H1 (cell line): ENCODE results near the gene ELP5. TPM values are rescaled to one million over a fixed set of nuclear protein-coding genes. Genes with fewer than 3 reads are reported as not detected.

Experiments
- BCL11A ChIP-seq, 2 experiments: IDR thresholded peaks; one replicate each; pipeline ENCODE4 v1.6.1; 2011; ENCODE audit warnings: low read depth in 2 of 2, low read length in 2 of 2, mild to moderate bottlenecking in 2 of 2
- KDM4A ChIP-seq: IDR thresholded peaks from one replicate; pipeline ENCODE4 v1.7.1; 2012; ENCODE audit warnings: low read depth, mild to moderate bottlenecking, moderate library complexity, low read length, inconsistent platforms; ENCODE audit not compliant: severe bottlenecking
- KDM5A ChIP-seq: fragments of 200-600 bp; IDR thresholded peaks from 2 replicates; pipeline ENCODE4 v1.7.1; 2012; ENCODE audit warnings: mild to moderate bottlenecking, low read length, inconsistent platforms, mixed read lengths
- NRF1 ChIP-seq: IDR thresholded peaks from 2 replicates; pipeline ENCODE4 v1.6.1; 2011; ENCODE audit warnings: mild to moderate bottlenecking, low read depth, low read length, improper control_type of control experiment
- POLR2AphosphoS5 ChIP-seq: IDR thresholded peaks from 2 replicates; pipeline ENCODE4 v1.6.1; 2011; ENCODE audit warnings: low read depth, low read length
- polyA plus RNA-seq, 7 experiments: library from polyadenylated mRNA; depleted of rRNA in 3 of 7; stranded (reverse) in 5 of 7; unstranded in 2 of 7; fragments of >200 nt in 5 of 7; fragments of 200-250 nt in 2 of 7; gene quantifications; 1 replicate in 5 of 7; 2 replicates in 1 of 7; 4 replicates in 1 of 7; pipeline versions ENCODE4 v1.2.1 to v1.2.3, GENCODE V29; 2011 to 2013; ENCODE audit warnings: missing spikeins in 2 of 7, mixed read lengths in 2 of 7
- total RNA-seq: library from RNA; stranded (reverse); fragmentation: NEBNext Ultra II Directional; extraction: Animal tissue kit (Norgen Biotek cat#: 25700); gene quantifications from 2 replicates; pipeline ENCODE4 v1.2.1, GENCODE V29; 2021
- TF ChIP-seq, protein P1 (sequence below): fragments of 300-600 bp; sonication (generic); IDR thresholded peaks from 2 replicates; pipeline ENCODE4 v1.7.1; 2012; ENCODE audit warnings: low read length, moderate library complexity, mild to moderate bottlenecking, inconsistent platforms; ENCODE audit not compliant: insufficient replicate concordance
- TF ChIP-seq, protein P2 (sequence below): IDR thresholded peaks from 2 replicates; pipeline ENCODE4 v1.6.1; 2011; ENCODE audit warnings: low read length, improper control_type of control experiment

The ELP5 gene
- total and polyA plus RNA-seq, 2 of the 8 experiments (the other 6 are each of a cell fraction or from before 2014, with no cell fraction given): 75.4 to 107 TPM

DNA sequence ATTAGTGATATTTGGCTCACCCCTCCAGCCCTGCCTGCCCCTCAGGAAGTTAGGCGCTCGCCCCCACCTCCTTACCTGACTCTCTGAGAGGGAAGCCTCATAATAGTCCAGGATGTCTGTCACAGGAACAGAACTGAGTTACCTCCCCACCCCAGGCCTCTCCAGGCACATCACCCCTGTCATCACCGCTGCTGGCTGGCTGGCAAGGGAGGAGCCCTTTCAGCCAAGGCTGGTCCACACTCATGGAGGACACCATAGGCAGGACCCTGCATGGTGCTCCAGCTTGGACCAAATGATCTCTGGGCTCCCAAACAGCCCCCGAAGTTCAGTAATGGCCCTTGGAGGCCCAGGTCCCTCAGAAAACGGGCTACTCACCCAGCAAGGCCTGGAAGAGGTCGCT is 33.8 kb upstream of the ELP5 start (continued):
- TF ChIP-seq, protein P1, sequence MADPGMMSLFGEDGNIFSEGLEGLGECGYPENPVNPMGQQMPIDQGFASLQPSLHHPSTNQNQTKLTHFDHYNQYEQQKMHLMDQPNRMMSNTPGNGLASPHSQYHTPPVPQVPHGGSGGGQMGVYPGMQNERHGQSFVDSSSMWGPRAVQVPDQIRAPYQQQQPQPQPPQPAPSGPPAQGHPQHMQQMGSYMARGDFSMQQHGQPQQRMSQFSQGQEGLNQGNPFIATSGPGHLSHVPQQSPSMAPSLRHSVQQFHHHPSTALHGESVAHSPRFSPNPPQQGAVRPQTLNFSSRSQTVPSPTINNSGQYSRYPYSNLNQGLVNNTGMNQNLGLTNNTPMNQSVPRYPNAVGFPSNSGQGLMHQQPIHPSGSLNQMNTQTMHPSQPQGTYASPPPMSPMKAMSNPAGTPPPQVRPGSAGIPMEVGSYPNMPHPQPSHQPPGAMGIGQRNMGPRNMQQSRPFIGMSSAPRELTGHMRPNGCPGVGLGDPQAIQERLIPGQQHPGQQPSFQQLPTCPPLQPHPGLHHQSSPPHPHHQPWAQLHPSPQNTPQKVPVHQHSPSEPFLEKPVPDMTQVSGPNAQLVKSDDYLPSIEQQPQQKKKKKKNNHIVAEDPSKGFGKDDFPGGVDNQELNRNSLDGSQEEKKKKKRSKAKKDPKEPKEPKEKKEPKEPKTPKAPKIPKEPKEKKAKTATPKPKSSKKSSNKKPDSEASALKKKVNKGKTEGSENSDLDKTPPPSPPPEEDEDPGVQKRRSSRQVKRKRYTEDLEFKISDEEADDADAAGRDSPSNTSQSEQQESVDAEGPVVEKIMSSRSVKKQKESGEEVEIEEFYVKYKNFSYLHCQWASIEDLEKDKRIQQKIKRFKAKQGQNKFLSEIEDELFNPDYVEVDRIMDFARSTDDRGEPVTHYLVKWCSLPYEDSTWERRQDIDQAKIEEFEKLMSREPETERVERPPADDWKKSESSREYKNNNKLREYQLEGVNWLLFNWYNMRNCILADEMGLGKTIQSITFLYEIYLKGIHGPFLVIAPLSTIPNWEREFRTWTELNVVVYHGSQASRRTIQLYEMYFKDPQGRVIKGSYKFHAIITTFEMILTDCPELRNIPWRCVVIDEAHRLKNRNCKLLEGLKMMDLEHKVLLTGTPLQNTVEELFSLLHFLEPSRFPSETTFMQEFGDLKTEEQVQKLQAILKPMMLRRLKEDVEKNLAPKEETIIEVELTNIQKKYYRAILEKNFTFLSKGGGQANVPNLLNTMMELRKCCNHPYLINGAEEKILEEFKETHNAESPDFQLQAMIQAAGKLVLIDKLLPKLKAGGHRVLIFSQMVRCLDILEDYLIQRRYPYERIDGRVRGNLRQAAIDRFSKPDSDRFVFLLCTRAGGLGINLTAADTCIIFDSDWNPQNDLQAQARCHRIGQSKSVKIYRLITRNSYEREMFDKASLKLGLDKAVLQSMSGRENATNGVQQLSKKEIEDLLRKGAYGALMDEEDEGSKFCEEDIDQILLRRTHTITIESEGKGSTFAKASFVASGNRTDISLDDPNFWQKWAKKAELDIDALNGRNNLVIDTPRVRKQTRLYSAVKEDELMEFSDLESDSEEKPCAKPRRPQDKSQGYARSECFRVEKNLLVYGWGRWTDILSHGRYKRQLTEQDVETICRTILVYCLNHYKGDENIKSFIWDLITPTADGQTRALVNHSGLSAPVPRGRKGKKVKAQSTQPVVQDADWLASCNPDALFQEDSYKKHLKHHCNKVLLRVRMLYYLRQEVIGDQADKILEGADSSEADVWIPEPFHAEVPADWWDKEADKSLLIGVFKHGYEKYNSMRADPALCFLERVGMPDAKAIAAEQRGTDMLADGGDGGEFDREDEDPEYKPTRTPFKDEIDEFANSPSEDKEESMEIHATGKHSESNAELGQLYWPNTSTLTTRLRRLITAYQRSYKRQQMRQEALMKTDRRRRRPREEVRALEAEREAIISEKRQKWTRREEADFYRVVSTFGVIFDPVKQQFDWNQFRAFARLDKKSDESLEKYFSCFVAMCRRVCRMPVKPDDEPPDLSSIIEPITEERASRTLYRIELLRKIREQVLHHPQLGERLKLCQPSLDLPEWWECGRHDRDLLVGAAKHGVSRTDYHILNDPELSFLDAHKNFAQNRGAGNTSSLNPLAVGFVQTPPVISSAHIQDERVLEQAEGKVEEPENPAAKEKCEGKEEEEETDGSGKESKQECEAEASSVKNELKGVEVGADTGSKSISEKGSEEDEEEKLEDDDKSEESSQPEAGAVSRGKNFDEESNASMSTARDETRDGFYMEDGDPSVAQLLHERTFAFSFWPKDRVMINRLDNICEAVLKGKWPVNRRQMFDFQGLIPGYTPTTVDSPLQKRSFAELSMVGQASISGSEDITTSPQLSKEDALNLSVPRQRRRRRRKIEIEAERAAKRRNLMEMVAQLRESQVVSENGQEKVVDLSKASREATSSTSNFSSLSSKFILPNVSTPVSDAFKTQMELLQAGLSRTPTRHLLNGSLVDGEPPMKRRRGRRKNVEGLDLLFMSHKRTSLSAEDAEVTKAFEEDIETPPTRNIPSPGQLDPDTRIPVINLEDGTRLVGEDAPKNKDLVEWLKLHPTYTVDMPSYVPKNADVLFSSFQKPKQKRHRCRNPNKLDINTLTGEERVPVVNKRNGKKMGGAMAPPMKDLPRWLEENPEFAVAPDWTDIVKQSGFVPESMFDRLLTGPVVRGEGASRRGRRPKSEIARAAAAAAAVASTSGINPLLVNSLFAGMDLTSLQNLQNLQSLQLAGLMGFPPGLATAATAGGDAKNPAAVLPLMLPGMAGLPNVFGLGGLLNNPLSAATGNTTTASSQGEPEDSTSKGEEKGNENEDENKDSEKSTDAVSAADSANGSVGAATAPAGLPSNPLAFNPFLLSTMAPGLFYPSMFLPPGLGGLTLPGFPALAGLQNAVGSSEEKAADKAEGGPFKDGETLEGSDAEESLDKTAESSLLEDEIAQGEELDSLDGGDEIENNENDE: no peak
- TF ChIP-seq POLR2AphosphoS5: no peak
- TF ChIP-seq, protein P2, sequence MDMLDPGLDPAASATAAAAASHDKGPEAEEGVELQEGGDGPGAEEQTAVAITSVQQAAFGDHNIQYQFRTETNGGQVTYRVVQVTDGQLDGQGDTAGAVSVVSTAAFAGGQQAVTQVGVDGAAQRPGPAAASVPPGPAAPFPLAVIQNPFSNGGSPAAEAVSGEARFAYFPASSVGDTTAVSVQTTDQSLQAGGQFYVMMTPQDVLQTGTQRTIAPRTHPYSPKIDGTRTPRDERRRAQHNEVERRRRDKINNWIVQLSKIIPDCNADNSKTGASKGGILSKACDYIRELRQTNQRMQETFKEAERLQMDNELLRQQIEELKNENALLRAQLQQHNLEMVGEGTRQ: no peak
- no peak for TF ChIP-seq NRF1
- no peak for TF ChIP-seq KDM4A
- TF ChIP-seq KDM5A: no peak
- TF ChIP-seq BCL11A (IDR thresholded peaks at IDR 0.05; ENCODE audit: low read depth in 2 of 2, low read length in 2 of 2): no peak
